Measurements from ENCODE around the gene CDH11. TPM values are rescaled to one million over a fixed set of nuclear protein-coding genes. Genes with fewer than 3 reads are reported as not detected.

The CDH11 gene
- total and polyA plus RNA-seq, 2 donors (not counting 1 experiment from before 2014, with no cell fraction given), result 220 to 335 TPM

DNA sequence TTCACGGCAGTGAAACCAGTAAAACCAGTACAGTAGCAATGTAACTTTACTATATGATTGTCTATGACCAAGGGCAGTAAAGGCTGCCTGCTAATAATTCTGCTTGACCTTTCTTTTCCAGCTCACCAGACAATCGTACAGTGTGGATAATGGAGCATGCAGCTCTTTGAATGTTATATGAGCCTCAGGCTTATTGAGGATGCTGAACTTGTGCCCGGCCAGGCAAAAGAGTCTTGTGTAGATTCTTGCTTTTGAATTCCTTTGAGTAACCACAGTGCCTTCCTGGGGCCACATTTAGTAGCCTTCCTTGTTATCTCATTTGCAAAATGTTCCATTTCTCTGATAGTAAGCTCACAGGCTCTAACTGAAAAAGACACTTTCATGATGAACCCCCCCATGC, 131.8 kb downstream of the CDH11 start:
- H3K27ac ChIP-seq (ENCODE audit: insufficient read depth, low read length), result no peak overlapping the region
- H3K9ac ChIP-seq (ENCODE audit: insufficient read depth, low read length), result no peak overlapping the region
- H2AFZ ChIP-seq (ENCODE audit: low read length), result no peak overlapping the region
- no peaks in the 10 kb centered on the region for H3K79me2 ChIP-seq (ENCODE audit: control insufficient read depth, insufficient read depth, low read length)
- no peak overlapping the region for H3K4me3 ChIP-seq (replicated peaks in 1 of 4; ENCODE audit: control extremely low read depth in 1 of 4, insufficient read depth in 1 of 4, low read depth in 3 of 4, low read length in 4 of 4)
- no peaks in the 10 kb centered on the region for H4K20me1 ChIP-seq (ENCODE audit: control insufficient read depth, extremely low read depth, insufficient read depth, low read length)
- peak in 1 of 2 donors; percentile 43 for DNase-seq (ENCODE audit: low read depth in 2 of 2)
- no peaks in the 10 kb centered on the region for H3K9me3 ChIP-seq (ENCODE audit: control insufficient read depth, insufficient read depth, low read depth, low read length)
- no peak for TF ChIP-seq EZH2 (IDR thresholded peaks at IDR 0.05; ENCODE audit: low read length, missing control alignments)
- TF ChIP-seq, protein P1, sequence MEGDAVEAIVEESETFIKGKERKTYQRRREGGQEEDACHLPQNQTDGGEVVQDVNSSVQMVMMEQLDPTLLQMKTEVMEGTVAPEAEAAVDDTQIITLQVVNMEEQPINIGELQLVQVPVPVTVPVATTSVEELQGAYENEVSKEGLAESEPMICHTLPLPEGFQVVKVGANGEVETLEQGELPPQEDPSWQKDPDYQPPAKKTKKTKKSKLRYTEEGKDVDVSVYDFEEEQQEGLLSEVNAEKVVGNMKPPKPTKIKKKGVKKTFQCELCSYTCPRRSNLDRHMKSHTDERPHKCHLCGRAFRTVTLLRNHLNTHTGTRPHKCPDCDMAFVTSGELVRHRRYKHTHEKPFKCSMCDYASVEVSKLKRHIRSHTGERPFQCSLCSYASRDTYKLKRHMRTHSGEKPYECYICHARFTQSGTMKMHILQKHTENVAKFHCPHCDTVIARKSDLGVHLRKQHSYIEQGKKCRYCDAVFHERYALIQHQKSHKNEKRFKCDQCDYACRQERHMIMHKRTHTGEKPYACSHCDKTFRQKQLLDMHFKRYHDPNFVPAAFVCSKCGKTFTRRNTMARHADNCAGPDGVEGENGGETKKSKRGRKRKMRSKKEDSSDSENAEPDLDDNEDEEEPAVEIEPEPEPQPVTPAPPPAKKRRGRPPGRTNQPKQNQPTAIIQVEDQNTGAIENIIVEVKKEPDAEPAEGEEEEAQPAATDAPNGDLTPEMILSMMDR (conservative IDR thresholded peaks at IDR 0.05 in 1 of 2, IDR thresholded peaks at IDR 0.05 in 1 of 2; ENCODE audit: low read depth in 1 of 2, low read length in 2 of 2), result no peak
- peaks cover 5% of the 10 kb centered on the region for H3K36me3 ChIP-seq (ENCODE audit: control insufficient read depth, insufficient read depth, low read length)
- H3K4me2 ChIP-seq (ENCODE audit: extremely low read depth, insufficient read depth, low read length), result no peak overlapping the region
- no peaks in the 10 kb centered on the region for H3K4me1 ChIP-seq (ENCODE audit: control insufficient read depth, extremely low read depth, insufficient read depth, low read length)
- H3K27me3 ChIP-seq (ENCODE audit: control insufficient read depth, insufficient read depth, low read length), result no peaks in the 10 kb centered on the region

DNA sequence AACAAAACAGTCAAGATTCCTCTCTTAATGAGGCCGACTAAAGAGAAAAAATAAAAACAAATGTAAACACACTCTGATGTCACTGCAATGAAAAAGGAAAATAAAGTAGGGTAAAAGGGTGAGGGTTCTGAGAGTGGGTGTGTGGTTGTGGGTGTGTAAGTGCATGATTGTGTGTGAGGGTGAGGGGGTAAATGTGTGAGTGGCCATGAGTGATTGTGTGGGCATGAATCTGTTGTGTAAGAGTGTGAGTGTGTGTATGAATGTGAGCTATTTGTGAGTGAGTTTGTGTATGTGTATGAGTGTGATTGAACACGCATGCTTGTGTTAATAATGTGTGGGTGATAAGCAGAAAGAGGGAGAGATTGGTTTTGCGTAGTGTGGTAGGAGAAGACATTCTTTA, 132.8 kb downstream of the CDH11 start:
- H4K20me1 ChIP-seq (ENCODE audit: control insufficient read depth, extremely low read depth, insufficient read depth, low read length), result no peaks in the 10 kb centered on the region
- H3K27me3 ChIP-seq (ENCODE audit: control insufficient read depth, insufficient read depth, low read length), result no peaks in the 10 kb centered on the region
- H3K4me1 ChIP-seq (ENCODE audit: control insufficient read depth, extremely low read depth, insufficient read depth, low read length), result no peaks in the 10 kb centered on the region
- TF ChIP-seq, protein P1 (conservative IDR thresholded peaks at IDR 0.05 in 1 of 2, IDR thresholded peaks at IDR 0.05 in 1 of 2; ENCODE audit: low read depth in 1 of 2, low read length in 2 of 2), result no peak
- no peak for TF ChIP-seq EZH2 (IDR thresholded peaks at IDR 0.05; ENCODE audit: low read length, missing control alignments)
- H3K27ac ChIP-seq (ENCODE audit: insufficient read depth, low read length), result no peak overlapping the region
- no peak for DNase-seq (ENCODE audit: low read depth in 2 of 2)
- no peak overlapping the region for H3K9ac ChIP-seq (ENCODE audit: insufficient read depth, low read length)
- peaks cover 3% of the 10 kb centered on the region for H3K36me3 ChIP-seq (ENCODE audit: control insufficient read depth, insufficient read depth, low read length)
- no peak overlapping the region for H2AFZ ChIP-seq (ENCODE audit: low read length)
- no peaks in the 10 kb centered on the region for H3K9me3 ChIP-seq (ENCODE audit: control insufficient read depth, insufficient read depth, low read depth, low read length)
- H3K79me2 ChIP-seq (ENCODE audit: control insufficient read depth, insufficient read depth, low read length), result no peaks in the 10 kb centered on the region
- no peak overlapping the region for H3K4me2 ChIP-seq (ENCODE audit: extremely low read depth, insufficient read depth, low read length)
- H3K4me3 ChIP-seq (replicated peaks in 1 of 4; ENCODE audit: control extremely low read depth in 1 of 4, insufficient read depth in 1 of 4, low read depth in 3 of 4, low read length in 4 of 4), result no peak overlapping the region

DNA sequence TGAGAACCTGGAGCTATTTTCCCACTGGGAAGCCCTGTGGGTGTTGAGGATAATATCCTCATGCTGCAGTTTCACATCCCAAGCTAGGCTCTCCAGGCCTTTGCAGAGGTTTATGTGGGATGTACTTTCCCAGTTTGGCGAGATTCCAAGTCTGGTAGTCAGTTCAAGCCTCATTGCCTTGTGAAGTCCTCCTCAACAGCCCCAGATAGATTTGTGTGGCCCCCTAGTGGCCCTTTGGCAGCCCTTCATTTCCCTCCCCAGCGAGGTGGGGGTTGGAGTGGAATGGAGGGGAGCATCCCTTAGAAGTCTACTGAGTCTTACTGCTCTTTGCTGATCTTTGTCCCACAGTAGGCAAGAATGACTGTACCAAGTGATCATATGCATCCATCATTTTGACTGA, 137.9 kb downstream of the CDH11 start:
- Histone ChIP-seq H4K20me1 (ENCODE audit: control insufficient read depth, extremely low read depth, insufficient read depth, low read length) (no peaks in the 10 kb centered on the region), H3K4me1 (ENCODE audit: control insufficient read depth, extremely low read depth, insufficient read depth, low read length) (no peaks in the 10 kb centered on the region), H3K4me3 (replicated peaks in 1 of 4; ENCODE audit: control extremely low read depth in 1 of 4, insufficient read depth in 1 of 4, low read depth in 3 of 4, low read length in 4 of 4) (no peak overlapping the region), H3K79me2 (ENCODE audit: control insufficient read depth, insufficient read depth, low read length) (no peaks in the 10 kb centered on the region), H3K9ac (ENCODE audit: insufficient read depth, low read length) (no peak overlapping the region), H3K27me3 (ENCODE audit: control insufficient read depth, insufficient read depth, low read length) (no peaks in the 10 kb centered on the region), H3K9me3 (ENCODE audit: control insufficient read depth, insufficient read depth, low read depth, low read length) (no peaks in the 10 kb centered on the region), H3K36me3 (ENCODE audit: control insufficient read depth, insufficient read depth, low read length) (no peaks in the 10 kb centered on the region), H3K27ac (ENCODE audit: insufficient read depth, low read length) (no peak overlapping the region), H2AFZ (ENCODE audit: low read length) (no peak overlapping the region), H3K4me2 (ENCODE audit: extremely low read depth, insufficient read depth, low read length) (no peak overlapping the region)
- TF ChIP-seq, protein P1 (conservative IDR thresholded peaks at IDR 0.05 in 1 of 2, IDR thresholded peaks at IDR 0.05 in 1 of 2; ENCODE audit: low read depth in 1 of 2, low read length in 2 of 2), result peak; percentile 58 to 72
- TF ChIP-seq EZH2 (IDR thresholded peaks at IDR 0.05; ENCODE audit: low read length, missing control alignments), result no peak
- peak; percentile 85 to 86 for DNase-seq (ENCODE audit: low read depth in 2 of 2)
